HL-60 (cell line): ENCODE measurements around the gene N4BP2L2.

Experiments used
- DNase-seq, 2 experiments: peaks; one replicate each; pipeline ENCODE4 v3.0.0-alpha.2; 2010 to 2020; ENCODE audit warnings: low read depth in 1 of 2, low spot score in 1 of 2
- H3K27ac ChIP-seq: fragments of 250-450 bp; sonication (Bioruptor Pico); replicated peaks from 2 replicates; pipeline ENCODE4 v1.5.1; 2020; ENCODE audit warnings: mild to moderate bottlenecking, moderate library complexity
- H3K27me3 ChIP-seq: fragments of 250-450 bp; sonication (Bioruptor Pico); 2 replicates; pipeline ENCODE4 v1.5.1; 2021; ENCODE audit warnings: mild to moderate bottlenecking, moderate library complexity; ENCODE audit not compliant: insufficient read depth, poor library complexity, severe bottlenecking
- H3K4me3 ChIP-seq: replicated peaks from 2 replicates; pipeline ENCODE4 v1.5.1; 2011; ENCODE audit warnings: mild to moderate bottlenecking, control low read depth, low read length; ENCODE audit not compliant: insufficient read depth
- CTCF ChIP-seq: IDR thresholded peaks from one replicate; pipeline ENCODE4 v1.5.1; 2011; ENCODE audit warnings: low read length, control low read depth, inconsistent platforms; ENCODE audit not compliant: insufficient read depth
- GABPA ChIP-seq: IDR thresholded peaks from 2 replicates; pipeline ENCODE4 v1.6.1; 2012; ENCODE audit warnings: low read depth
- POLR2AphosphoS5 ChIP-seq: IDR thresholded peaks from 2 replicates; pipeline ENCODE4 v1.6.1; 2012; ENCODE audit warnings: low read depth
- SPI1 ChIP-seq: IDR thresholded peaks from 2 replicates; pipeline ENCODE4 v1.6.1; 2012; ENCODE audit warnings: low read depth, mild to moderate bottlenecking, borderline replicate concordance
- TF ChIP-seq, protein P1 (sequence below): IDR thresholded peaks from 2 replicates; pipeline ENCODE4 v1.6.1; 2012; ENCODE audit warnings: low read depth; ENCODE audit not compliant: insufficient replicate concordance

N4BP2L2 gene

DNA sequence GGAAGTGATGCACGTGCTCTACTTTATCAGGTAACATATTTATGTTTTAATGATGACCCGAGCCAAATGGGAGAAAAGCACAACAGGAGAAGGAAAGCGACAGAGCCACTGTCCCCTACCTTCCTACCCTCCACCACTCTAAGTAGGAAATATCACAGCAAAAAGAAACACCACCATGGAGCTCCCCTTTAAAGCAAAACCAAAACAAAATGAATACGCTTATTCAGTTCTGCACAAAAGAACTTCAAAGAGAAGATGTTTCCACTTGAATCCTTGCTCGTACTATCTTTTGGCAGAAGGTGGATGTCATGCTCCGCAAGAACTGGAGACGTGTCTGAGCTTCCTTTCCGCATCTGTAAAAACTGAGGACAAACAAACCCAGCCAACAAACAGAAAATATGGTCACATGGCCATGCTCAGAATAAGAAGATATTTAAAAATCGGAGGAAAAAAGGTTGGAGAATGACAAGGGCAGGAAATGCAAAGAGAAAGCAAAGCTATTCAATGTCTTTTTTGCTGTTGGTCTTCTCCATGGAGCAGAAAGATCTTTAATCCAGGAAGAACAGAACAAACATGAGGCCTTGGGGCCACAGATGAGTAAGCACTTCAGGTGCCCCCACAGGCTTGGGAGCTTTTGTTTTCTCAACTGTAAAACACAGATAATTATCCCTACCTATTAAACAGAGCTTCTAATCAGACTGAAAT, 130.1 kb downstream of the N4BP2L2 start:
- no peak for DNase-seq
- TF ChIP-seq CTCF (no peak), GABPA (no peak), SPI1 (no peak), POLR2AphosphoS5 (no peak)
- TF ChIP-seq, protein P1, sequence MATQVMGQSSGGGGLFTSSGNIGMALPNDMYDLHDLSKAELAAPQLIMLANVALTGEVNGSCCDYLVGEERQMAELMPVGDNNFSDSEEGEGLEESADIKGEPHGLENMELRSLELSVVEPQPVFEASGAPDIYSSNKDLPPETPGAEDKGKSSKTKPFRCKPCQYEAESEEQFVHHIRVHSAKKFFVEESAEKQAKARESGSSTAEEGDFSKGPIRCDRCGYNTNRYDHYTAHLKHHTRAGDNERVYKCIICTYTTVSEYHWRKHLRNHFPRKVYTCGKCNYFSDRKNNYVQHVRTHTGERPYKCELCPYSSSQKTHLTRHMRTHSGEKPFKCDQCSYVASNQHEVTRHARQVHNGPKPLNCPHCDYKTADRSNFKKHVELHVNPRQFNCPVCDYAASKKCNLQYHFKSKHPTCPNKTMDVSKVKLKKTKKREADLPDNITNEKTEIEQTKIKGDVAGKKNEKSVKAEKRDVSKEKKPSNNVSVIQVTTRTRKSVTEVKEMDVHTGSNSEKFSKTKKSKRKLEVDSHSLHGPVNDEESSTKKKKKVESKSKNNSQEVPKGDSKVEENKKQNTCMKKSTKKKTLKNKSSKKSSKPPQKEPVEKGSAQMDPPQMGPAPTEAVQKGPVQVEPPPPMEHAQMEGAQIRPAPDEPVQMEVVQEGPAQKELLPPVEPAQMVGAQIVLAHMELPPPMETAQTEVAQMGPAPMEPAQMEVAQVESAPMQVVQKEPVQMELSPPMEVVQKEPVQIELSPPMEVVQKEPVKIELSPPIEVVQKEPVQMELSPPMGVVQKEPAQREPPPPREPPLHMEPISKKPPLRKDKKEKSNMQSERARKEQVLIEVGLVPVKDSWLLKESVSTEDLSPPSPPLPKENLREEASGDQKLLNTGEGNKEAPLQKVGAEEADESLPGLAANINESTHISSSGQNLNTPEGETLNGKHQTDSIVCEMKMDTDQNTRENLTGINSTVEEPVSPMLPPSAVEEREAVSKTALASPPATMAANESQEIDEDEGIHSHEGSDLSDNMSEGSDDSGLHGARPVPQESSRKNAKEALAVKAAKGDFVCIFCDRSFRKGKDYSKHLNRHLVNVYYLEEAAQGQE: no peak
- Histone ChIP-seq H3K4me3 (no peak overlapping the region), H3K27ac (no peak overlapping the region), H3K27me3 (no peaks in the 10 kb centered on the region)

GRCh38 chr13:32407854-32408253, 130.7 kb downstream of the N4BP2L2 start:
- H3K4me3 ChIP-seq: no peak overlapping the region
- H3K27me3 ChIP-seq: no peaks in the 10 kb centered on the region
- no peak for TF ChIP-seq GABPA
- TF ChIP-seq SPI1: no peak
- TF ChIP-seq, protein P1: no peak
- no peak for TF ChIP-seq CTCF
- TF ChIP-seq POLR2AphosphoS5: no peak
- H3K27ac ChIP-seq: no peak overlapping the region
- DNase-seq: no peak

GRCh38 chr13:32403108-32403507, 135.5 kb downstream of the N4BP2L2 start:
- H3K27ac ChIP-seq: no peak overlapping the region
- DNase-seq: no peak

More at GRCh38 chr13:32403108-32403507, 135.5 kb downstream of the N4BP2L2 start:
- Histone ChIP-seq H3K27me3 (no peaks in the 10 kb centered on the region), H3K4me3 (no peak overlapping the region)
- TF ChIP-seq GABPA (no peak), SPI1 (no peak), POLR2AphosphoS5 (no peak), CTCF (no peak)
- TF ChIP-seq, protein P1: no peak
